Spleen (tissue), 7 donors: Measurements from ENCODE around the gene ZMIZ2.

Experiments used
- CTCF ChIP-seq, 11 experiments: fragments of 200-600 bp in 7 of 11; fragments of 450-650 bp in 4 of 11; sonication (generic) in 4 of 11; IDR thresholded peaks in 8 of 11; conservative IDR thresholded peaks in 3 of 11; 1 replicate in 7 of 11; 2 replicates in 4 of 11; pipeline versions ENCODE4 v1.4.0 to v1.8.0; 2016 to 2021; ENCODE audit warnings: antibody characterized with exemption in 11 of 11, inconsistent platforms in 4 of 11, mild to moderate bottlenecking in 1 of 11
- POLR2AphosphoS5 ChIP-seq, 3 donors: sonication (generic); formaldehyde crosslinking; IDR thresholded peaks; one replicate each; pipeline ENCODE4 v1.5.1; 2017; ENCODE audit warnings: antibody characterized with exemption in 3 of 3
- donor health status: DM: no; HTN: no; CAD: no; lungs with moderate emphysema.
- donor health status: DM: no; HTN: no; CAD: no.
- donor health status: DM: no; HTN: no; CAD: no.

GRCh38 chr7:44769776-44770294 lies 21.2 kb downstream of the ZMIZ2 start:
- TF ChIP-seq CTCF (IDR thresholded peaks at IDR 0.05 in 8 of 11, conservative IDR thresholded peaks at IDR 0.05 in 3 of 11) (no peak), POLR2AphosphoS5 (IDR thresholded peaks at IDR 0.05) (peak in 1 of 3 donors; percentile 68)
